Measurements from ENCODE around the gene RAC2. TPM values are rescaled to one million over a fixed set of nuclear protein-coding genes. Genes with fewer than 3 reads are reported as not detected.

The RAC2 gene
- total RNA-seq, 1 donor from 2014 or later = 46.4 TPM

GRCh38 chr22:37188901-37189466, 55.1 kb downstream of the RAC2 start:
- DNase-seq (ENCODE audit: low spot score) = no peak

- no peak for DNase-seq (ENCODE audit: low spot score)
These were observed 55.9 kb downstream of the RAC2 start, which contains the start of gene C1QTNF6 for GRCh38 chr22:37187891-37188761. TSS of gene C1QTNF6 (minus strand) at chr22:37188247. CDS start at chr22:37188213, 34 bp downstream.

- DNase-seq (ENCODE audit: low spot score) = no peak
These were observed 56.5 kb downstream of the RAC2 start for GRCh38 chr22:37187552-37187890.

GRCh38 chr22:37186997-37187522, 57.0 kb downstream of the RAC2 start:
- no peak for DNase-seq (ENCODE audit: low spot score)

GRCh38 chr22:37186228-37186996, 57.7 kb downstream of the RAC2 start:
- no peak for DNase-seq (ENCODE audit: low spot score)

- DNase-seq (ENCODE audit: low spot score) = no peak
These were observed 58.3 kb downstream of the RAC2 start for GRCh38 chr22:37185646-37186227.

GRCh38 chr22:37184816-37185541, 59.1 kb downstream of the RAC2 start:
- DNase-seq (ENCODE audit: low spot score) = no peak

- DNase-seq (ENCODE audit: low spot score) = no peak
These were observed 59.7 kb downstream of the RAC2 start for GRCh38 chr22:37184380-37184755.

GRCh38 chr22:37183432-37184379, 60.4 kb downstream of the RAC2 start:
- no peak for DNase-seq (ENCODE audit: low spot score)

GRCh38 chr22:37182949-37183245, 61.2 kb downstream of the RAC2 start:
- no peak for DNase-seq (ENCODE audit: low spot score)

- no peak for DNase-seq (ENCODE audit: low spot score)
These were observed 61.7 kb downstream of the RAC2 start for GRCh38 chr22:37182101-37182948.

- DNase-seq (ENCODE audit: low spot score) = no peak
These were observed 62.4 kb downstream of the RAC2 start for GRCh38 chr22:37181681-37182080.

- no peak for DNase-seq (ENCODE audit: low spot score)
These were observed 63.4 kb downstream of the RAC2 start for GRCh38 chr22:37180531-37181231.

- DNase-seq (ENCODE audit: low spot score) = no peak
These were observed 64.2 kb downstream of the RAC2 start for GRCh38 chr22:37179622-37180420.

GRCh38 chr22:37179126-37179470, 65.0 kb downstream of the RAC2 start:
- no peak for DNase-seq (ENCODE audit: low spot score)

- DNase-seq (ENCODE audit: low spot score) = peak; percentile 62
These were observed 65.5 kb downstream of the RAC2 start for GRCh38 chr22:37178350-37179125.

GRCh38 chr22:37177755-37178154, 66.3 kb downstream of the RAC2 start:
- DNase-seq (ENCODE audit: low spot score) = no peak

Data from mucosa of gallbladder (tissue), 1 donor.